Stimulated activated CD4-positive, alpha-beta T cell treated with anti-CD3 and anti-CD28 coated beads, TNF-alpha, amount 100 ng/mL, for 48 hours (primary cell): ENCODE data around the gene TSHR.

ENCODE experiments used
- DNase-seq, 3 donors: peaks; one replicate each; pipeline ENCODE4 v3.0.0-alpha.2; 2020; ENCODE audit warnings: low read depth in 3 of 3

The TSHR gene

GRCh38 chr14:81177225-81177624 lies 221.8 kb downstream of the TSHR start:
- no peak for DNase-seq

- DNase-seq: no peak
Measured at GRCh38 chr14:81178063-81178462, 222.6 kb downstream of the TSHR start.

- no peak for DNase-seq
Measured at GRCh38 chr14:81179631-81180030, 224.2 kb downstream of the TSHR start.

- DNase-seq: no peak
Measured at GRCh38 chr14:81187832-81188522, 232.6 kb downstream of the TSHR start.

GRCh38 chr14:81192594-81192993 lies 237.2 kb downstream of the TSHR start:
- DNase-seq: no peak

- DNase-seq: no peak
Measured at GRCh38 chr14:81193924-81194633, 238.7 kb downstream of the TSHR start.
